HL-60/S4 treated with retinoic acid at 250 ng/mL for 4 days and 3 days (cell line): ENCODE measurements around the gene SULF2.

Experiments used
- in situ Hi-C: fragments of 300-500 bp; cut with MboI; formaldehyde crosslinking; loops from 2 replicates; pipeline ENCODE4 v1.7.0; 2022; ENCODE audit warnings: low sequenced_read_pairs

SULF2 gene

DNA sequence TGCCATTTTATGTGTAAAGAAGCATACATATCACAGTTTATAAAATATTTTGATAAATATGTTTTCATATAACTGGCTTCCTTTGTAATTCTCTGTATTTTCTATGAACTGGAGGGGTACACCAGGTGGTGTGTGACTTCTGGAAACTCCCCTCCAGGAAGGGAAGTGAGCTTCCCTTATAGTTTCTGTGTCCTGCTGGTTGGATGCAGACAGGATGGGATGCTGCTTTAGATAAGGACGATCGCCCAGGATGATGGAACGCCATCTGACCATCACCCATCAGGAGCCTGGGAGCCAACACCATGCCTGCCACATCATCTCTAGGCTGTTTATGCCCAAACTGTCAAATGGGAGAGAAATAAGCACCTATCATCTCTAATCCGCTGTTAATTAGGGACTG lies 66.1 kb downstream of the SULF2 start:
- in situ Hi-C loops, result no loop called here

DNA sequence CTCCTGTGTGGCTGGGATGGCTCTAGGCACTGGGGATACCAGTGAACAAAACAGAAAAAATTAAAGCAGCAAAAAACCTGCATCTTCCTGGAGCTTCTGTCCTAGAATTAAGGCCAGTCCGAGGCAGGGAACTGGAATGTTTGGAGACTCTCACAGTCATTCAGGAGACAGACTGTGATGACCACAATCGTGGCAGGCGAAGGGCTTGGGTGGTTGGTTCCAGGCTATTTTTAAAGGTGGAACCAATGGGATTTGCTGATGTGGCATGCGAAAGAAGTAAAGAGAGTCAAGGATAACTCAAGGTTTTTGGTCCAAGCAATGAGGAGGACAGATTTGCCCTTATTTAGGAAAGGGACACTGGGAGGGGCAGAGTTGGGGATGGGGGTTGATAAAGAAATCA lies 66.9 kb downstream of the SULF2 start:
- in situ Hi-C loops, result no loop called here

DNA sequence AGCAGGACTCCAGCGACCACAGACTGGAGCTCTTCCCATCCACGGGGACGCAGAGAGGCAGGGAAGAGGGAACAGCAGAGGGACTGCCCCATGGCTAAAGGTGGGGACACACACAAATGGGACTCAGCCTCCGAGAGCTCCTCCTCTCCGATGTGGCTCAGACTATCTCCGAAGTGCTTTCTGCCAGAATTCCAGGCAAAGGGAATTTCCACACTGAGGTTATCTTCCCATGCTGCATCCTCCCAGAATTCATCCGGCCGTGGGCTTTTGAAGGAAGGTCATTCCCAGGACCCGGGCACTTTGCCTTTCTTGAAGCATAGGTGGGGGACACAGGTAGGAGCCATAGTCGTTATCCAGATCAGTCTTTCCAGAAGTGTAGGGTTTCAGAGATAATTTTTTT lies 67.9 kb downstream of the SULF2 start:
- in situ Hi-C loops, result no loop called here

DNA sequence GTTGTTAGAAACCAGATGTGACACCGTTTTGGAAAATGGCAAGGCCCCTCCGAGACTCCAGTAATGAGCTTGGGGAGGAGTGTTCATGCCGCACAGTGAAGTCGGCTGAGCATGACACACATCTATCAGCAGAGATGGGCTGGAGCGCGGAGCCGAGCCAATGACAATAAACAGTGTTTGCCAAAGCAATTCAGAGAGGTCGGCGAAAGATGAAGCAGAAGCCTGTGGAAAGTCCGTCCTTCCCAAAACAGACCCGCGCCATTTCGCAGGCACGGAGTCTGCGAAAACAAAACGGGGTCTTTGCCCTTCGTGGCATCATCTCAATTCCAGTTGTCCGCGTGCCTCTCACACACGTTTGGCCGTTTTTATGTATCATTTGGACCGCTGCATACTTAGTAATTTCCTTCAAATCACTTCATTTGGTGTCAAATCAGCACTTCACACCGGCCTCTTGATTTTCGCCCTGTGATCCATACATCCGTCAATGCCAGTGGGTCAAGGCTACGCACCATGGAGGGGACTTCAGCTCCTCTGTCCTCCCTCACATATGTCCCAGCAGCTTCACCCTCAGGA lies 71.3 kb downstream of the SULF2 start:
- in situ Hi-C loops, result no loop called here

DNA sequence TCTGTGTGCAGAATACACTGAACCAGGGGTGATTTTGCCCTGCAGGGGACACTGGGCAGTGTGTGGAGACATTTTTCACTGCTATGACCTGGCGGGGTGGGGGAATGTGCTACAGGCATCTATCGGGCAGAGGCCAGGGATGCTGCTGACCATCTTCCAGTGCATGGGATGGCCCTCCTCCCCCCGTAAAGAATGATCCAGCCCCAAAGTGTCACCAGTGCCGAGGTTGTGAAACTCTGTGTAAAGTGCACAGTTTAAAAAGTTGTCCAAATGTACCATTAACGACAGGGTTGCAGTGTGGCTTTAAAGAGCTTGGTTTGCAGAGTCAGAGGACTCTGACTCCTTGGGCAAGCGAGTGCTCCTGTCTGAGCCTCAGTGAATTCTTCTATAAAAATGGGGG lies 72.1 kb downstream of the SULF2 start:
- in situ Hi-C loops, result no loop called here

DNA sequence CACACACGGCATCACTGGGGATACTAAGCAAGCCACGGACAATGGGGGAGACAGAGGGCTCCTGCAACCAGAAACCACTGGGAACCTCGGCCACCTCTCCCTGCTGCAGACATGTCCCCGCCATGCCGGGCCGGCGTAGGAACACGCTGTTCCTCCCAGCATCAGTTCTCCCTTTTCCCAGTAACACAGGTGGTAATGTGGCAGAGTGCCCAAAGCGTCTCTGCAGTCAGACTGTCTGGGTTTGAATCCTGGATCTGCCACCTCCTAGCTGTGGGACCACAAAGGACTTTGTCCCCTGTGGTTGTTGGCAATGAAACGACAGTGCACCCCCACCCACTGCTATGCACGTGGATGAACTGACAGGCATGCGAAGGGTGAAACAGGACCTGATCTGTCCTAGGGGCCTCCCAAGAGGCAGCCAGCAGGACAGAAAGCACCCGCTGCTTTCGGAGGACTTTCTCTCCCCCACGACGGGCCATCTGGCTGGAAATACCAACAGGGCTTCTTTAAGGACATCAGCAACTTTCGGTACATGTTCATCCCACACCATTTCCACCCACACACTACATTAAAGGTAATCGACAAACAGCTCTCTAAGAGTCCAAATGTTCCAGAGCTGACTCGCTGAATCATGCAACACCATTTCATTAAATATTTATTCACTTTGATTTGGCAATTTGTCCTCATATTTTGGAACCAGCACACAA lies 74.1 kb downstream of the SULF2 start:
- in situ Hi-C loops, result no loop called here

DNA sequence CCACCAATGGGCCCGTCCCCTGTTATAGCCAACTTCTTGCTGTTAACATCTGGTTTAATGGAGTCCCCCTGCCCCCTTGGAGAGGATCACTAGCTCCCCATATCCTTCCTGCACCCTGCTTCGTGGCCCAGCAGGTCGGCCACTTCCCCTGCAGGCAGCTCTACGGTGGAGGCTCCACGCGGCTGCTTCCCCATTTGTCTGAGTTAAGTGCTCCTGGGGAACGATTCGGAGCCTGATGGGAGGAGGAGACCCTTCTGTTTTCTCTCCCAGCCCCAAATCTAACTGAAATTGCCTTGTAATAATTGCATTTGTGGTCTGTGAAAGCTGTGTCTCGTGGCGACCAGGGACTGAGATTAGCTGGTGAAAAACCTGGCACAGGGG lies 74.6 kb downstream of the SULF2 start:
- in situ Hi-C loops, result no loop called here

DNA sequence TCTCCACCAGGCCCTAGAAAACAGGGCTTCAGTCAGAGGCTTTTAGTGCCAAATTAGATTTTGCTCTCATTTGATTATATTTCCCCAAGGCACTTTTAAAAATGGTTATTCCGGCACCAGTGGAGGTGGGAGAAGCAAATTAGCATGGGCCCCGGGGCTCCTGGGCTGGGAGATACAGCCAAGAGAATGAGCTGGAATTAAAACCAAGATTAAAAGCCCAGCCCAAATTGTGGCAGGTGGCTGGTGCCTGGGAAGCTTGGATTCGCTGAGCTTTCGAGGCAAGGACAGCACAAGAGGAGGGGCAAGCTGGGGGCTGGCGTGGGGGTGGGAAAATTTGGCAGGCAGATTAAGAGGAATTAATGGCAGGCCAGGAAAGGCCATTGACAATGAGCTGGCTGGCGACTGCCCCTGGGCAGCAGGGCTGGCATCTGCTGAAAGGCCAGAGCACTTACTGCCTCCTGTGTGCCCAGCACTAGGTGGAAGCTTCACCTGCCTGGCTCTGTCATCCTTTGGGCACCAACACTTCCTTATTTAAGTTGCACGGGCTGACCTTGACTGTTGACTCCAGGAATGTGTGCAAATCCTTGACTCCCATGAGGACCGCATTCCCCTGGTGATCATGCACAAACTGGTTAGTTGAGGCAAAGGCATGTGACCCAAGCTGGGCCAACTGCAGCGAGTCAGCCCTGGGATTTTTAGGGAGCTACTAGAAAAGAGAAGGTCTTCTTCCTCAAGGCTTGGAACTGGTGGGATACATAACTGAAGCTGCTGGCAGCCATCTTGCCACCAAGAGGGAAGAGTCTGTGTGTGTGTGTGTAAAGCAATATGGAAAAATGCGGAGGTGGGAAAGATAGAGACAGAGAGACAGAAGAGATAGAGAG lies 76.1 kb downstream of the SULF2 start:
- in situ Hi-C loops, result no loop called here

DNA sequence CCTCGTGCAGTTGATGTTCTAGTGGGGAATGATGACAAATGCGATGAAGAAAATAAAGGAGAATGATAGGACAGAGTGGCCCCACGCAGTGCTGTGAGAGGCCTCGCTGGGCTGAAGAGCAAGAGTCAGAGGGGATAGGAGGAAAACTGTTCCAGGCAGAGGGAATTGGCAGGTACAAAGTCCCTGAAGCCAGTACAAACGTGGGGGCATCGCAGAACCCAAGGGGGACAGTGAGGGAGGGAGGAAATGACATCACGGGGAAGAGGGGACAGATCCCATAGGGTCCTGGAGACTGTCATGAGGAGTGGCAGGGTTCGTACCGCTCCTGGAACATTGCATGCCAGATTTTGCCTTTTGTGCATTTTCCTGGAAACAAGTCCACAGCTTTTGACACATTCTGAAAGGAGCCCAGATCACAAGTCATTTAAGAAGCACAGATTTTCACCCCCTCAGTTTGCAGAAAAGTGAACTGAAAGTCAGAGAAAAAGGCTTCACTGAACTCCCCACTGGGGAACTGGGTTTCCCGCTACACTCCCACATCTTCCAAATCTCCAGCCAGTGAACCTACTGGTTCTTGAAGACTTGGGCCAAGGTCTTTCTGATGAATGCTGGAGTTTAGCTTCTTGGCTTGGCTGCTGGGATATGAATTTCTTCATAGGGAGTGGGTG lies 77.0 kb downstream of the SULF2 start:
- in situ Hi-C loops, result no loop called here

DNA sequence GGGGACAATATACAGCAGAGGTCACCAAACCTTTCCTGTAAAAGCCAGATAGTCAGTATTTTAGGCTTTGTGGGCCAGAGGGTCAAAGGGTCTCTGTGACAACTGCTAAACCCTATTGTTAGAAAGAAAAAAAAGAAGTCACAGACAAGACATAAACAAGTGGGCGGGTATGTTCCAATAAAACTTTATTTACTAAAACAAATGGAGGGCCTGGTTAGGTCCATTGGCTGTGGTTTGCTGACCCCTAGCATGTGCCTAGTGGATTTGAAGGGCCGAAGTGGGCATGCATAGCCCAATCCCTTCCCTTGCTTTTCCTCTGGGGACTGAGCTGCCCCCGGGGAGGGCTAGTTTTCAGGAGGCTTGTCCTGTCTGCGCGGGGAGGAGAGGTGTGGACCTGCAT lies 78.9 kb downstream of the SULF2 start:
- in situ Hi-C loops, result no loop called here

DNA sequence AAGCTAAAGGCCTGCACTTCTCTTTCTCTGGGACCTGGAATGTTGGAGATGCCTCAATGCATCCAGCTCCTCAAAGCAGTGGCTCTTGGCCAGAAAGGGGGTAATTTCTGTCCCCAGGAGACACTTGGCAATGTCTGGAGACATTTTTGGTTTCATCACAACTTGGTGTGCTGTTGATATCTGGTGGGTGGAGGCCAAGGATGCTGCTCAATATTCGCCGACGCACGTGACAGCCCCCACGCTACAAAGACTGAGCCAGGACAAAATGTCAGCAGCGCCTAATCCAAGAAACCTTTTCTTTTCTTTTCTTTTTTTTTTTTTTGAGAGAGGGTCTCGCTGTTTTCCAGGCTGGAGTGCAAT lies 79.8 kb downstream of the SULF2 start:
- in situ Hi-C loops, result no loop called here

DNA sequence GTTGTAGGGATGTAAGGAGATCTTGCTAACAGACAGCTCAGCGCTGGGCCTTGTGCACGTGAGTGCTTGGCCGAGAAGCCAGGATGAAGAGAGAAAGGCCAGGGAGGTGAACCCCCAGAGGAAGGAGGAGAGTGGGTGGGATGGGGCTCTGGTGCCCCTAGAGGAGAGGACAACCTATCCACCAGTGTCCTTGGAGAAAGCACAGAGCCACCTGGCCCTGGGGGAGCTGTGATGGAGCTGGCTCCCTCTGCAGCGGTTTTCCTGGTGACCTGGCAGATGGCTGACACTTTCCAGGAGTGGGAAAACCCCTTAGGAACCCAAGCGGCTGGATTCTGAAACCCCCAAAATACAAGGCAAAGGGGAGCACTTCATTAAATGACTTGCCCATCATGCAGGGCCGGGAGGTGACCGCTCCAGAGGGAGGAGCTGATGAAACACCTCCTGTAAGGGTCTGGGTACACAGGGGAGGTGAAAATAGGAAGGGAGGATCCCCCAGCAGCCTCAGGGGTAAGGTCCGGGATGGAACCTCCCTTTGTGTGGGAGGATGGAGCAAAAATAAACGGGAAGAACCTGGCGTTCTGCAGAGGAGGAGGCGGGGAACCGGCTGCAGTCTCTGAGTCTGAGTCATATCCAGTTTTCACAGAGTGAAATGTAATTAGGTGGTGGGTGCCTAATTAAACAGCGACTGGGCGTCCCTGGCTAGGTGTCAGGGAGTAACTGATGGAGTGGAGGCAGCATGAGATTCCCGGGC lies 80.4 kb downstream of the SULF2 start:
- in situ Hi-C loops, result no loop called here

DNA sequence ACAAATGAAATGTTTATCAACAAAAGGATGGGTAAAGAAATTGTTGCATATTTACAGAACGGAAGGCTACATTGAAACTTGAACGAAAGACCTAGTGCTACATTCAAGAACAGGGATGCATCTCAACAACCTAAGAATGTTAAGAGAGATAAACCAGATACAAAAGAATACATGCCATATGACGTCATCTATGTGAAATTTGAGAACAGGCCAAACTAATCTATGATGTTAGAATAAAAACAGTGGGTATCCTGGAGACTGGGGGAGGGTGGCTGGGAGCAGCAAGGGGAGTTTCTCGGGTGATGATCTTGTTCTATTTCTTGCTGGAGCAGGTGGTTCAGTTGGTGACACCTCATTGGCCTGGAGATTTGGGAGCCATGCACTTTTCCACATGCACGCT lies 81.5 kb downstream of the SULF2 start:
- in situ Hi-C loops, result no loop called here

DNA sequence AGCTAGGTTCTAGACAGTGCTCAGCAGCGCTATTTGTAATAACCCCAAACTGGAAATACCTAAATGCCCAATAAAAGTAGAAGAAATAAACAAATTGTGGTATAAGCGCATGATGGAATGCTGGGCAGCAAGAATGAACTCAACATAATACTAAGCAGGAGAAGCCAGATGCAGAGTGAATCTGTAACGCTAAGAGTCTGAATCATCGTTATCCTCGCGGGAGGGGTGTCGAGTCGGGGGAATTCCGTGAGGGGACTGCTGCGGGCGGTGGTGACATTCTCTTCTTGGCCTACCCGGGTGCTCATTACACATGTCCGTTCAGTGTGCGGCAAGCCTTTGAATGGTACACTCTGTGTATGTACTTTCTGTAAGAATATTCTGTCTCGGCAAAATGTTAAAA lies 83.7 kb downstream of the SULF2 start:
- in situ Hi-C loops, result no loop called here

DNA sequence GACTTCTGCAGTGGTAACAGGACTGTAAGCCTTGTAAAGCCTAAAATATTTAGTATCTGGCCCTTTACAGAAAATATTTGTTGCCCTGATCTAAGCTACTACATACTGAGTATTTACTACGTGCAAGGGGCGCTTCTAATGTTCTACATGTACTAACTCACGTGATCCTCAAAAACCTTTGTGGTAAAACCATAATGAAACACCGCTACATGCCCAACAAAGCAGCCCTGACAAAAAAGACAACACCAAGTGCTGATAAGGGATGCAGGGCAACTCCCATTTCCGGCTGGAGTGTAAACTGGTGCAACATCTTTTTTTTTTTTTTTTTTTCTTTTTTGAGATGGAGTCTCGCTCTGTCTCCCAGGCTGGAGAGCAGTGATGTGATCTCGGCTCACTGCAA lies 85.0 kb downstream of the SULF2 start:
- in situ Hi-C loops, result no loop called here

DNA sequence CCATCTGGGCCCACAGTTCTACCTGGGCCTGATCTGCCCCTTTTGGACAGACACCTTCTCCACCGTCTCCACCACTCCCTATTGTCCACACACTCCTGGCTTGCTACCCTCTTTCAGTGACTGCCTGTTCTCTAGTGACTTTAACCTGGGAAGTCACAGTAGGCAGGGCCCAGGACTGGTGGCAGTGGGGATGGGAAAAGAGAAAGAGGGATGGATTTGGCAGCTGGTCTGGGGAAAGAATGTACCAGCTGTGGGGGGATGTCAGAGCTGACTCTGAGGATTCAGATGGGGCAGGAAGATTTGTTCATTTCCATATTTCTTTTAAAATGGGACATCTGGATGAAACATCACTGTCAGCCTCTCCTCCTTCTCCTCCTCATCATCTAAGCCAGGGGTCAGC lies 85.5 kb downstream of the SULF2 start:
- in situ Hi-C loops, result no loop called here

DNA sequence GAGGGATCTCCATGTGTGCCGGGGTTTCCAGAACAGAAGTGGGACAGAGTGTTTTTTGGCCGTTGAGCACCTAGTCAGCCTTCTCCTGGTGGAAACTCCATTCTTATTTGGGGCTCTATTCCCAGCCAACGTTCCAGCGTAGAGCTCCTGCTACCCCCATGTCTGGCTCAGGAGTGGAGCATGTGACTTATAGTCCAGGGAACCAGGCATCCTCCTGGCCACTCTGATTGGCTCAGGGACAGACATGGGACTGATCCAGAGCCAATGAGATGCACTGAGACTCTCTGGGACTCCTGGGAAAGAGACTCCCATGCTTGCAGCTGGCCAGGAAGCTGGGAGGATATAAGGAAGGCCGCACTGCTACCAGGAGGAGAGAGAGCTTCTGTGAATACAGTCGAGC lies 87.1 kb downstream of the SULF2 start:
- in situ Hi-C loops, result no loop called here

DNA sequence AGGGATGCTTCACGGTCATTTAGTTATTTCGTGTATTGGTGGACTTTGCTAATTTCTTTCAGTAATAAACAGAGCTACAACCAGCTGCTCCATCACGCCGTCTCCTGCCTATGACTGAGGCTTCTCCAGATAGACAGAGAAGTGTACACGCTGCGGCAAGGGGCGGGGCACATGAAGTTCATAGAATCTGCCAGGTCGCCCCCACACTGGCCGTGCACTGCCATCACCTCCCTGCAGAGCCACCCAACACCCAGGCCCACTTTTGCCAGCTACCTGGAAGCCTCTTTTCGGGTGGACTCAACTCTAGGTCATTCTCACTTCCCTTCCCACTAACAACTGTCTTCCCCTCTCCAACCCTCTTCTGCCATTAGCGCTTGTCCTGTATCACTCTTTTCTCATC lies 88.4 kb downstream of the SULF2 start:
- in situ Hi-C loops, result no loop called here

DNA sequence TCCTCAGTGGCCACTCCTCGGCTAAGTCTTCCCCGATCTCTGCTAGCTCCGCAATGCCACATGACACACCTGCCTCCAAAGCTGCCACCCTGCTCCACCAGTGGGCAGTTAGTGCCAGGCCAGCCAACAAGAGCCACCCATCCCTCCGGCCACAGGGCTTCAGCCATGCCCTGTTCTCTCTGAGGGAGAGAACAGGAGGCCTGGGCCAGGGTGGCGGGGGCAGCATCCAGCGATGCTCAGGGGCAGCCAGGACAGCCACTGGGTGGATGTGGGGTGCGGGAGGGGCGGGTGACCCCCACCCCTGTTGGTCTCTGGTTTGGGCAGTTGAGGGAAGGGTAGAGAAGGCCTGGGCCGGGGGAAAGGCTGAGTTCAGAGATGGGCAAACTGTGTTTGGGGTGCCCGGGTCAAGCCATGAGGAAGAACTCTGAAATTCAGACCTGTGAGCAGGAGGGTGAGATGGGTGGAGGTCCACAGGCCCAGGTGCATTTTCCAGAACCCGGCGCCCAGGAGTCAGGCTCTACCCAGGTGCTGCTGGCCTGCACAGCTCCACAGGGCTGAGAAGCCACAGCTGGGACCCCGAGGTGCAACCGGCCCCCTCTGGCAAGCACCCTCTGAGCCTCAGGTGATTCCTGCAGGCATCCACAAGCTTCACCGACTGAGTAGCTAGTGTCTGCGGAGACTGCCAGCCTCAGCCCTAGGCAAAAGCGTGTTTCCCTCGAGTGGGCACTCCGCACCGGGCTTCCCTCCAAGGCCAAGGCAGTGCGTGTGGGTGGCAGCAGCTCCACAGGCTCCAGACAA lies 91.1 kb downstream of the SULF2 start:
- in situ Hi-C loops, result no loop called here

DNA sequence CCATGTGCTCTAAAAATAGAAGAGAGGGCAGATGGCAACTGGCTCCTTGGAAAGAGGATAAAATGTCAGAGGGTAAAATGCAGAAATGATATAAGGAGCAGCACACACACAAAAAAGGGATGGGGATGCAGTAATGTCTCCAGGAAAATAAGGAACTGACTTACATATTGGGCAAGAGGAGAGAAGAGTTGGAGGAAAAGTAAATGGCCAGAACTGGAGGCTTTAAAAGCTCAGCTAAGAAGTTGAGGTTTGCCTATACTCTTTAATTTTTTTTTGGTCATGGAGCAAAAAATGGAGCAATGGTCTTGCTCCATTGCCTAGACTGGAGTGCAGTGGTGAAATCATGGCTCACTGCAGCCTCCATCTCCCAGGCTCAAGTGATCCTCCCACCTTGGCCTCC lies 93.7 kb downstream of the SULF2 start:
- in situ Hi-C loops, result no loop called here
